HTR-8/SVneo (cell line): Measurements from ENCODE around the gene PNPLA8.

ENCODE experiments used
- DNase-seq: peaks from one replicate; pipeline ENCODE4 v3.0.0; 2011; ENCODE audit warnings: low spot score, mixed read lengths; ENCODE audit not compliant: insufficient read length
- FAIRE-seq: peaks from 2 replicates; lab custom pipeline; 2011; peaks lifted over from hg19 to GRCh38; lab: Jason Lieb, UNC

PNPLA8 gene

GRCh38 chr7:108451296-108451848 lies 74.6 kb downstream of the PNPLA8 start:
- FAIRE-seq (no peak), DNase-seq (no peak)

- no peak for FAIRE-seq
- DNase-seq, result no peak
Observed at GRCh38 chr7:108450160-108450559, 75.8 kb downstream of the PNPLA8 start.

- DNase-seq, result no peak
- no peak for FAIRE-seq
Observed at GRCh38 chr7:108449521-108449920, 76.4 kb downstream of the PNPLA8 start.

- DNase-seq (no peak), FAIRE-seq (no peak)
Observed at GRCh38 chr7:108448584-108449505, 77.1 kb downstream of the PNPLA8 start.

GRCh38 chr7:108442039-108442568 lies 83.8 kb downstream of the PNPLA8 start:
- FAIRE-seq (no peak), DNase-seq (no peak)

GRCh38 chr7:108441392-108441955 lies 84.5 kb downstream of the PNPLA8 start:
- DNase-seq (no peak), FAIRE-seq (no peak)

GRCh38 chr7:108440613-108441012 lies 85.3 kb downstream of the PNPLA8 start:
- DNase-seq (no peak), FAIRE-seq (no peak)

GRCh38 chr7:108436906-108437305 lies 89.0 kb downstream of the PNPLA8 start:
- no peak for FAIRE-seq
- DNase-seq, result no peak

GRCh38 chr7:108434010-108434409 lies 91.9 kb downstream of the PNPLA8 start:
- no peak for FAIRE-seq
- no peak for DNase-seq

GRCh38 chr7:108431099-108431498 lies 94.8 kb downstream of the PNPLA8 start:
- no peak for FAIRE-seq
- no peak for DNase-seq

GRCh38 chr7:108430664-108431063 lies 95.3 kb downstream of the PNPLA8 start:
- DNase-seq (no peak), FAIRE-seq (no peak)

GRCh38 chr7:108427766-108428165 lies 98.2 kb downstream of the PNPLA8 start:
- DNase-seq (no peak), FAIRE-seq (no peak)

GRCh38 chr7:108425714-108426275 lies 100.1 kb downstream of the PNPLA8 start:
- FAIRE-seq, result no peak
- DNase-seq, result no peak

- FAIRE-seq (no peak), DNase-seq (no peak)
Observed at GRCh38 chr7:108424013-108424412, 101.9 kb downstream of the PNPLA8 start.

GRCh38 chr7:108423089-108423989 lies 102.6 kb downstream of the PNPLA8 start:
- DNase-seq (no peak), FAIRE-seq (no peak)

- FAIRE-seq (no peak), DNase-seq (no peak)
Observed at GRCh38 chr7:108421720-108422331, 104.1 kb downstream of the PNPLA8 start.
